GM21723 (cell line): ENCODE data around the gene GGA1.

Experiments
- ATAC-seq: cut with Tn5 transposase; IDR thresholded peaks from one replicate; pipeline ENCODE4 v1.9.1; 2021; ENCODE audit warnings: mild to moderate bottlenecking, moderate library complexity; ENCODE audit not compliant: unreplicated experiment

The GGA1 gene

DNA sequence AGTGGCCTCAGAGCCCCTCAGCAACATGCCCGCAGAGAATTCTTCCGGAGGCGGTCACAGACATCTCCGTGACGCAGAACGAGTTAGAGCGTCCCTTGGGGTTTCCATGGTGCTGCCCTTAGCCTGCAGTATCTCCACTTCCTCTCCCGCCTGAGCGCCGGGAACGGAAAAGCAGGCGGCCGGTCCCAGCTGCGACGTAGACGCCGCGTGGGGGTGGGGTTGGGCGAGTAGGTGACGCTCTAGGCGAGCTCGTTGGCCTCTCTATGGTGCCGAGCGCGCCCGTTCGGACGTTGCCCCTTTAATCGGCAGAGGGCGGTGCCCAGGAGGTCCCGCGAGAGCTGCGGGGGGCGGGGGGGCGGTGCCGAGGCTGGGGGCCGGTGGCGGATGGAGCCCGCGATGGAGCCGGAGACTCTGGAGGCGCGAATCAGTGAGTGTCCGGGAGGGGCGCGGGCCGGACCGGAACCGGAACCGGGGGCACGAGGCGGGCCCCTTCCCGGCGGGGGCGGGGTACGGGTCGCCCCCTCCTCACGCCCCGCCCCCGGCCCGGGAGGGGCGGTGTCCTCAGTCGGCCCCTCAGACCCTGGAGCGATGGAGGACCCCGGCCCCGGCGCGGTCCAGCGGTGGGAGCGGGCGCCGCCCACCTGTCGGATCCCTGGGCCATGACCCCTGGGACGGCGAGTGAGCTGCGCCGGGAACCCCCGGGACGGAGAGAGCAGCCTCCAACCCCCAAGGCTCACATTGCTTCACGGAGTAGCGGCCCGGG lies at the start of gene GGA1:
TSS of gene GGA1 (plus strand) at position 358 of the 763 bp plus-strand sequence. CDS start at position 385, 27 bp downstream.
- peak; percentile 77 for ATAC-seq

- no peak for ATAC-seq
Observed at GRCh38 chr22:37559521-37559900, 49.1 kb upstream of the GGA1 start.

- ATAC-seq = no peak
Observed at GRCh38 chr22:37559901-37560607, 48.6 kb upstream of the GGA1 start, which contains the start of gene CDC42EP1. Gene CDC42EP1 (plus strand): TSS chr22:37560480. CDS start chr22:37566350, 5,870 bp downstream.

DNA sequence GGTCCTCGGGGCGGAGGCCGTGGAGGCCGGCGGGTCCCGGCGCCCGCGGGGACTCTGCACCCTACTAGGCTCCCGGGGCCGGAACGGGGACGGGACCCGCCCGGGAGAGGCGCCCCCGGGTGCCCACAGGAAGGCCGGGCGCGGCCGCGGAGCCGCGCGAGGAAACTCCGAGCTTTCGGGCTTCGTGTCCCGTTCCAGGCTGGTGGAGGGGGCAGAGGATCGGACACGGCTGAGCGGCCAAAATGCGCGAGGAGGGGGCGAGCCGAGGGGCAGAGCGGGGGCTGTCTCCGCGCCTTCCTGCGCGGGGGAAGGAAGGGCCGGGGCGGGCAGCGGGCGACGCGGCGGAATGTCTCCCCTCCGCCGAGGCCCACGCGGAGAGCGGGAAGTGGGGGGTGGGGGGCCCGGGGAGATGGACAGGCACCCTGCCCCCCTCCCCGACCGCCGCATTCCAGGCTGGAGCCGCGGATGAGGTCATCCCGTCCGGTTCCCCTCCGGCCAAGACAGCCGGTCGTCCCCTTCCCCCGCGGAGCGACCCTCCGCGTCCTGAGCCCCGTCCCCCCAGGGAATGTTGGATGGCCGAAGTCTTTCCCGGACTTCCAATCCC lies 47.9 kb upstream of the GGA1 start:
- ATAC-seq = no peak

DNA sequence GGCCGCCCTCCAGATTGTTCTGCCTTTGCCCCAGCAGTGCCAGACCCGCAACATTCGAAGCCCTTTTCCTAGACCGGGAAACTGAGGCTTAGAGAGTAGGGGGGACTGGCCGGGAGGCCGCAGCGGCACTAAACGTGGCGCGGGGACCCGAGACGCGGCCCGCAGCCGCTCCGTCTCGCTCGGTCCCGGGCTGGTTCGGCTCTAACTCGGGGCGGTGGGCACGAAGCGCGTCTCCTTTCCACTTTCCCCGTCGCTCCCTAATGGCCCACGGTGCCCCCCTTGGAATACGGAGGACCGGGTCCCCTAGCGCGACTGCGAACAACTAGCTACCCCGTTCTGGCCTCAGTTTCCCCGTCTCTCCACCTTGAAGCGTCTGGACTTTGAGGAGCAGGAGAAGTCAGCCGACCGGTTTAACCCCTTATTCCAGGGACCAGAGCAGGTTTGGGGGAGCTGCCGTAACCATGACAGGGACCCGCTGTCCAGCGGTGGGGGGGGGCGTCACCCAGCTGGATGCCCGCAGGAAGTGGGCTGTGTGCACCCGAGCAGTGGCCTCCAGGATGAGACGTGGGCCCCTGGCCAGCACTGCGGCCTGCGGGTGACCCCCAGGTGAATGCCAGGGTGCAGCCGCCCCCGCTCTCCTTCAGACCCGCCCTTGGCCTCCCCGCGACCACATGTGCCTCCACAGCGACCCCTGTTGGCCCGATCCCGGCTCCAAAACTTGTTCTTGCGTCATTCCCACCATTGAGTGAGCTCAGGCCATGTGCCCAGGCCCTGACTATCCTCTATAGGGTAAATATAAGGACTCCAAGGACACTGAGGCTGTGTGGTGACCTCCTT lies 47.2 kb upstream of the GGA1 start:
- ATAC-seq = no peak

- no peak for ATAC-seq
Observed at GRCh38 chr22:37562049-37562875, 46.4 kb upstream of the GGA1 start.

GRCh38 chr22:37563153-37564081 lies 45.2 kb upstream of the GGA1 start:
- no peak for ATAC-seq

GRCh38 chr22:37564111-37564711 lies 44.4 kb upstream of the GGA1 start:
- no peak for ATAC-seq

- ATAC-seq = no peak
Observed at GRCh38 chr22:37565830-37566229, 42.8 kb upstream of the GGA1 start.

DNA sequence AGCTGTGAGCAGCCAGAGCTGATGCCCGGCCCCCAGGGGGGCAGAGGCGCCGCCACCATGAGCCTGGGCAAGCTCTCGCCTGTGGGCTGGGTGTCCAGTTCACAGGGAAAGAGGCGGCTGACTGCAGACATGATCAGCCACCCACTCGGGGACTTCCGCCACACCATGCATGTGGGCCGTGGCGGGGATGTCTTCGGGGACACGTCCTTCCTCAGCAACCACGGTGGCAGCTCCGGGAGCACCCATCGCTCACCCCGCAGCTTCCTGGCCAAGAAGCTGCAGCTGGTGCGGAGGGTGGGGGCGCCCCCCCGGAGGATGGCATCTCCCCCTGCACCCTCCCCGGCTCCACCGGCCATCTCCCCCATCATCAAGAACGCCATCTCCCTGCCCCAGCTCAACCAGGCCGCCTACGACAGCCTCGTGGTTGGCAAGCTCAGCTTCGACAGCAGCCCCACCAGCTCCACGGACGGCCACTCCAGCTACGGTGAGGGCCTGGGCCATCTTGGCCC lies 42.3 kb upstream of the GGA1 start:
- ATAC-seq = no peak

DNA sequence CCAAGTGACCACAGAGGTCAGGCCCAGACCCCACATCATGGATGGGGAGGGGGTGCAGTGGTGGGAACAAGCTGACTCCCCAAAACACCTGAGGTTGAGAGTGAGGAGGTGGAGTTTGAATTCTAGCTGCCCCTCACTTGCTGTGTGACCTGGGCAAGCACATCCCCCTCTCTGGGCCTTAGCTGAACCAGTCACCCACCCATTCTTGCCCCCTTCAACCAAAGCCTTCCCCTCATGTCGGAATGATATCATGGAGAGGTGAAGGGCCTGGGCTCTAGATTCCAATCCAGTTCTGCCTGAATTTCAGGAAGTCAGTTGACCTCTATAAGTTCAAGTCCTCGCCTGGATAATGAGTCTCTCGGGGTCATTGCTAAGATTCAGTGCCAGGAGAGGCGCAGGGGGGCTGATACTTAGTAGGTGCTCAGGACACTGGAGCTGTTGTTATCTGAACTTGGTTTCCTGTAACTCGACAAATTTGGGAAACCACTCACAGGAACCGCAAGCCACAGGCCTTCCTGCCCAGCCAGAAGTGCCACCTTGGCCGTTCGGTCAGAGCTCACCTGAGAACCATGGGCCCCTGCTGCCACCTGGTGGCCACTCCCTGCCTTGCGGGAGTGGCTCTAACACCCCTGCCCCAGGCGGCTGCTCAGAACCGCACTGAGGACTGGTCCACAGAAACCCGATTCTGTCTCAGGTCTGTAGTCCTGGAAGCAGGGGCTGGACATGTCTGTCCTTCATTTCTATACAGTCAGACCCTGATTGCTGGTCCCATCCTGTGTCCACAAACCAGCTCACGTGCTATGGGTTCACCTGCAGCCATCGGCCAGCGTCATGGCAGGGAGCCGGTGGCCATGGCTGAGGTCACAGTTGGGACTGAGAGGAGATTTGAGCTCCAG lies 41.5 kb upstream of the GGA1 start:
- ATAC-seq = peak; percentile 63

DNA sequence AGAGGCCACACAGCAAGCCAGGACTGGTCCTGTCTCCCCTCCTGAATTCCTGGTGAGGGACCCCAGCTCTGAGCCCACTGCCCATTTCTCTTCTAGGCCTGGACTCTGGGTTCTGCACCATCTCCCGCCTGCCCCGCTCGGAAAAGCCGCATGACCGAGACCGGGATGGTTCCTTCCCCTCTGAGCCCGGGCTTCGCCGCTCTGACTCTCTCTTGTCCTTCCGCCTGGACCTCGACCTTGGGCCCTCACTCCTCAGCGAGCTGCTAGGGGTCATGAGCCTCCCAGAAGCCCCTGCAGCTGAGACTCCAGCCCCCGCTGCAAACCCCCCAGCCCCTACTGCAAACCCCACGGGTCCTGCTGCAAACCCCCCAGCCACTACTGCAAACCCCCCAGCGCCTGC lies 40.6 kb upstream of the GGA1 start:
- ATAC-seq = no peak

- ATAC-seq = no peak
Observed at GRCh38 chr22:37568448-37569008, 40.1 kb upstream of the GGA1 start.

- no peak for ATAC-seq
Observed at GRCh38 chr22:37569009-37569920, 39.4 kb upstream of the GGA1 start.

DNA sequence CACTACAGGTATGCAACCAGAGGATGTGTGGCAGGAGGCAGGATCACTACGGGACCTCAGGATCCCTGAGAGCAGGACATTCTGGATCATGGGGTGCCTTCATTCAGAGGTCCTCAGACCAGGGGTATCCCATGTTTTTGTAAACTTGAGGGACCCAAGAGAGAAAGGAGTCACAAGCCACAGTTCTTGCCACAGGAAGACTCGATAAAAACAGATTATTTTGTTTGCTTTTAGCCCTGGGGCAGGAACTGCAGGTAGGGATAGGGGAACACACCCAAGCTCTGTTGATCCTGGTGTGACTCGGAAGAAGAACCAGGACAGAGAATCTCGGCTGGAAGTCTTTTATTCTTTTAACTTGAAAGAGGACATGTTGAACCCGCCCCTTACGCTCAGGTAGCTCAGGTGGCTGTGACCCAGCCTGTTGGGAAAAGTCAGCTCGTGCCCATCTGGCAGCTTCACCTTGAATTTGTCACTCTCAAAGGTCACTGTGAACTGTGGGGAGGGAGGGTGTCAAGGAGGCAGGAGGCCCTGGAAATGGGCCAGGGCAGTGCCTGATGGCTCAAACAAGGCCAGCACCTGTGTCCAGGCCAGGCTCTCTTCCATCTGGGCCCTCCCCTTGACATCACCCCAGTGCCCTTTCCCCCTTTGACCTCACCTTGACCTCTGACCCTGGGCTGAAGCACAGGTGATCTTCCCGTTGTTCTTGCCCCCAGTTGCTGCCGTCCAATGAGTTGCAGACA lies 38.5 kb upstream of the GGA1 start:
- ATAC-seq = no peak

DNA sequence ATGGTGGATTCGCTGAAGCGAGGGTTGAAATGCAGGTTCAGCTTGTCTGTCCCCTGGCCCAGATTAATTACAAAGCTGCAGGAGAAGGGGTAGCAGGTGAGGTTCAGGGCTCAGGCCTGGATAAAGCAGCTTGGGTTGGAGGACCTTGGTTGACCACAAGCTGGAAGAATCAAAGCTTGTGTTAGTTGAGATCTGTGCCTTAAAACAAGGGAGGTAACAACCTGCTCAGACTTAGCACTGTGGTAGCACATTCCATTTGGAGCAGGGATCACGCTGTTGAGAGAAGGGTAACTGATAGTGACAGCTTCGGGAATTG lies 38.0 kb upstream of the GGA1 start:
- ATAC-seq = no peak
